Lung (tissue), 12 donors: ENCODE results near the gene CAPN5. TPM values are rescaled to one million over a fixed set of nuclear protein-coding genes. Genes with fewer than 3 reads are reported as not detected.

ENCODE experiments used
- ATAC-seq: fragments of 200-7000 bp; cut with Tn5 transposase; one replicate; pipeline ENCODE4 v1.9.1; 2020; ENCODE audit warnings: moderate number of reproducible peaks; ENCODE audit not compliant: insufficient read depth, low FRiP score
- DNase-seq, 3 donors: peaks; one replicate each; pipeline ENCODE4 v3.0.0-alpha.2; 2013 to 2017
- H3K27ac ChIP-seq, 2 donors: one replicate each; pipeline ENCODE4 v1.5.1; 2013; ENCODE audit warnings: mild to moderate bottlenecking in 2 of 2, moderate library complexity in 2 of 2, control low read depth in 1 of 2, inconsistent platforms in 1 of 2, low read depth in 1 of 2, low read length in 1 of 2
- H3K27me3 ChIP-seq, 3 donors: one replicate each; pipeline ENCODE4 v1.5.1; 2013; ENCODE audit warnings: low read length in 2 of 3; ENCODE audit not compliant: control insufficient read depth in 3 of 3, insufficient read depth in 3 of 3
- H3K36me3 ChIP-seq, 4 donors: one replicate each; pipeline ENCODE4 v1.5.1; 2013; ENCODE audit warnings: low read length in 4 of 4, mild to moderate bottlenecking in 1 of 4, moderate library complexity in 1 of 4; ENCODE audit not compliant: control insufficient read depth in 4 of 4, insufficient read depth in 4 of 4
- H3K4me1 ChIP-seq, 5 donors: one replicate each; pipeline ENCODE4 v1.5.1; 2013; ENCODE audit warnings: low read length in 5 of 5, mild to moderate bottlenecking in 2 of 5, moderate library complexity in 1 of 5; ENCODE audit not compliant: control insufficient read depth in 5 of 5, insufficient read depth in 5 of 5
- H3K4me3 ChIP-seq: one replicate; pipeline ENCODE4 v1.5.1; 2013; ENCODE audit warnings: mild to moderate bottlenecking, control low read depth, moderate library complexity
- H3K9ac ChIP-seq, 2 donors: one replicate each; pipeline ENCODE4 v1.5.1; 2013; ENCODE audit warnings: low read length in 2 of 2, control low read depth in 1 of 2; ENCODE audit not compliant: insufficient read depth in 1 of 2
- H3K9me3 ChIP-seq, 4 donors: one replicate each; pipeline ENCODE4 v1.5.1; 2013; ENCODE audit warnings: low read length in 3 of 4, mild to moderate bottlenecking in 1 of 4, moderate library complexity in 1 of 4; ENCODE audit not compliant: control insufficient read depth in 4 of 4, insufficient read depth in 3 of 4
- WGBS, 2 donors: extraction: QIAGEN DNeasy Blood & Tissue Kit; methylation state at CpG; one replicate each; pipeline ENCODE4 v1.1.7; 2013; 5-methylcytosine and 5-hydroxymethylcytosine counted together
- polyA plus RNA-seq, 2 donors: library from polyadenylated mRNA; stranded (reverse); fragments of 200-250 nt; gene quantifications; one replicate each; pipeline ENCODE4 v1.2.1, GENCODE V29; 2013
- total RNA-seq, 2 donors: library from RNA; depleted of rRNA in 1 of 2; stranded (reverse); fragments of >200 nt in 1 of 2; gene quantifications; one replicate each; pipeline ENCODE4 v1.2.1, GENCODE V29; 2014 to 2021
- TF ChIP-seq, protein P1 (sequence below): IDR thresholded peaks from 2 replicates; pipeline ENCODE4 v1.5.1; 2012; ENCODE audit warnings: mild to moderate bottlenecking; ENCODE audit errors: control extremely low read depth, extremely low read depth
- donor health status: control.
- donor health status: control.
- donor health status: Bipolar disorder and iron deficiency.
- donor health status: healthy.
- donor health status: DM: yes; HTN: yes; CAD: no.

Gene CAPN5
- total and polyA plus RNA-seq, 4 donors = 3.0 to 16.1 (median 9.4) TPM

DNA sequence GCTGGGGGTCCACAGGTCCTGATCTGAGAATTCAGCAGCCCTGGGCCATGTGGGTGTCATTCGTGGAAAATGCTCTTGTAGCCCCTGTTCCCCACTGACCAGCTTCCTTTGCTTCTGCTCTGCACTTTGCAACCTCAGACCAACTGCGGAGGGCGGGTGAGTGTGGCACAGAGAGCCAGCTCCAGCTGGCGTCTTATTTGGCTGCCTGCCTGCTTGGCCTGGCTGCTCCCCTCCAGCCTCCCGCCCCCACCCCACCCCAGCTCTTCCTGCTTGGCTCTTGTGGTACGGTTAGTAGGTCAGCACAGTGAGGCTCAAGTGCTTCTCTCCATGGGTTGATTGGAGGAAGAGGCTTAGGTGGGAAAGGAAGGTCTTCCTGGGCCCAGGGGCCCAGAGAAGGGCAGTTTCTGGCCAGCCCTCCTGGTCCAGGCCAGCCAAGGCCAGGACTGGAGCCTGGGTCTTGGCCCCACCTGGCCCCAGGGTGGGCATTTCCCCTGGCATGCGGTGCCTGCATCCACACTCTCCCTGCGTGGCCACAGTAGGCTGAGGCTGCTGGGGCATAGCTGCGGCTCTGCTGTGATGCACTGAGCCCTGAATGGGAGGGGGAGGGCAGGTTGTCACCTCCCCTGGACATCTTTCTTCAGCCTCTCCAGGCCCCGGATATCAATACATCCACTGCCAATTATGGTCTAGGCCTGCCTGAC lies 87.8 kb downstream of the CAPN5 start:
- no peak overlapping the region for H3K4me3 ChIP-seq
- H3K9ac ChIP-seq = no peak overlapping the region
- H3K36me3 ChIP-seq = no peaks in the 10 kb centered on the region
- no peak overlapping the region for H3K27ac ChIP-seq
- peaks cover 0 to 4% (median 3%) of the 10 kb centered on the region in 5 donors for H3K4me1 ChIP-seq
- ATAC-seq (no peak), DNase-seq (peak in 1 of 3 donors; percentile 33)
- H3K9me3 ChIP-seq = no peaks in the 10 kb centered on the region
- H3K27me3 ChIP-seq = no peaks in the 10 kb centered on the region
- 23 to 37% methylated on average over 10 of the region's 10 CpGs for WGBS, 2 donors
- TF ChIP-seq, protein P1, sequence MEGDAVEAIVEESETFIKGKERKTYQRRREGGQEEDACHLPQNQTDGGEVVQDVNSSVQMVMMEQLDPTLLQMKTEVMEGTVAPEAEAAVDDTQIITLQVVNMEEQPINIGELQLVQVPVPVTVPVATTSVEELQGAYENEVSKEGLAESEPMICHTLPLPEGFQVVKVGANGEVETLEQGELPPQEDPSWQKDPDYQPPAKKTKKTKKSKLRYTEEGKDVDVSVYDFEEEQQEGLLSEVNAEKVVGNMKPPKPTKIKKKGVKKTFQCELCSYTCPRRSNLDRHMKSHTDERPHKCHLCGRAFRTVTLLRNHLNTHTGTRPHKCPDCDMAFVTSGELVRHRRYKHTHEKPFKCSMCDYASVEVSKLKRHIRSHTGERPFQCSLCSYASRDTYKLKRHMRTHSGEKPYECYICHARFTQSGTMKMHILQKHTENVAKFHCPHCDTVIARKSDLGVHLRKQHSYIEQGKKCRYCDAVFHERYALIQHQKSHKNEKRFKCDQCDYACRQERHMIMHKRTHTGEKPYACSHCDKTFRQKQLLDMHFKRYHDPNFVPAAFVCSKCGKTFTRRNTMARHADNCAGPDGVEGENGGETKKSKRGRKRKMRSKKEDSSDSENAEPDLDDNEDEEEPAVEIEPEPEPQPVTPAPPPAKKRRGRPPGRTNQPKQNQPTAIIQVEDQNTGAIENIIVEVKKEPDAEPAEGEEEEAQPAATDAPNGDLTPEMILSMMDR = no peak

DNA sequence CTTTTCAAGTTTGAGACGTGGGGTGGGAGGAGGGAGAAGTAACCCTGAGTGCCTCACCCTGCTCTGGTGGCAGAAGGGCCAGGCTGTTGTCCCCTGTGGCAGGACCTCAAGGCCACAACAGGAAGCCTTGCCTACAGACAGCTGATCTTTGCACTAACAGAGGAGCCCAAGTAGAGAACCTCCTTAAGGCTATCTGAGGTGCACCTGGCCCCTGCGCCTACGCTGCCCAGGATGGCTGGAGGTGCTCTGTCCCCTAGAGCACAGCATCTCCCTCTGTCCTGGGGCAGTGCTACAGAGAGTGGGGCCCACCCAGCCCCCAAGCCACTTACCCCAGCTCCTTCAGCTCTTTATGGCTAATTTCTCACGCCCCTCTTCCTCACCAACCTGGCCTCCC lies 88.3 kb downstream of the CAPN5 start:
- H3K36me3 ChIP-seq = no peaks in the 10 kb centered on the region
- H3K9me3 ChIP-seq = no peaks in the 10 kb centered on the region
- TF ChIP-seq, protein P1 = no peak
- no peak for ATAC-seq
- DNase-seq = no peak
- WGBS, 2 donors = 90 to 94% methylated on average over 3 of the region's 4 CpGs
- peaks cover 0 to 4% (median 3%) of the 10 kb centered on the region in 5 donors for H3K4me1 ChIP-seq
- H3K4me3 ChIP-seq = no peak overlapping the region
- no peaks in the 10 kb centered on the region for H3K27me3 ChIP-seq
- H3K27ac ChIP-seq = no peak overlapping the region
- H3K9ac ChIP-seq = no peak overlapping the region

DNA sequence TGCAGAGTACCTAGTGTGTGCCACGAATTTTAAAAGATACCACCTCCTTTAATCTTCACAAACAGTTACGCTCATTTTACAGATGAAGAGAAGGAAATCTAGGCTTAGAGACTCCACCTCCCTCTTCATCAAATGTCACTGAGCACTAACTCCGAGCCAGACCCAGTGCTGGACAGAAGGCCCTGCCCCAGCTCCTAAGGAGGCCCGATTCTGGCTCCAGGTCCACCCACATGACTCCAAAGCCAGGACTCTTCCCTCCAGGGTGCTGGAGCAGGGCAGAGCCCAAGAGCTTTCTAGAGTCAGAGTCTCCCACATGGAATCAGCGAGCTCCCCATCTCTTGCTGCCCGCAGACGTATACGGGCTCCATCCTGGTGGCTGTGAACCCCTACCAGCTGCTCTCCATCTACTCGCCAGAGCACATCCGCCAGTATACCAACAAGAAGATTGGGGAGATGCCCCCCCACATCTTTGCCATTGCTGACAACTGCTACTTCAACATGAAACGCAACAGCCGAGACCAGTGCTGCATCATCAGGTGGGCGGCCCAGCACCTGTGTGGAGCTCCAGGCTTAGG lies 88.9 kb downstream of the CAPN5 start:
- ATAC-seq (no peak), DNase-seq (no peak)
- TF ChIP-seq, protein P1 = no peak
- Histone ChIP-seq H3K4me1 (peaks cover 0 to 4% (median 3%) of the 10 kb centered on the region in 5 donors), H3K36me3 (no peaks in the 10 kb centered on the region), H3K27me3 (no peaks in the 10 kb centered on the region), H3K4me3 (no peak overlapping the region), H3K27ac (no peak overlapping the region), H3K9ac (no peak overlapping the region), H3K9me3 (no peaks in the 10 kb centered on the region)
- 95% methylated on average over 13 of the region's 13 CpGs for WGBS, 2 donors
